Liver (tissue), 9 donors: ENCODE measurements around the gene GULP1. TPM values are rescaled to one million over a fixed set of nuclear protein-coding genes. Genes with fewer than 3 reads are reported as not detected.

ENCODE experiments used
- DNase-seq: peaks from one replicate; pipeline ENCODE4 v3.0.0-alpha.2; 2017; ENCODE audit warnings: low spot score
- H3K27ac ChIP-seq, 2 donors: one replicate each; pipeline ENCODE4 v1.7.0; 2013; ENCODE audit warnings: inconsistent platforms in 2 of 2, low read length in 2 of 2, control low read depth in 1 of 2, low read depth in 1 of 2, mild to moderate bottlenecking in 1 of 2
- H3K27me3 ChIP-seq, 4 donors: one replicate each; pipeline versions ENCODE4 v1.6.1 to v1.7.0; 2013; ENCODE audit warnings: low read length in 3 of 4, inconsistent platforms in 1 of 4, mild to moderate bottlenecking in 1 of 4, moderate library complexity in 1 of 4; ENCODE audit not compliant: control insufficient read depth in 4 of 4, insufficient read depth in 4 of 4
- H3K36me3 ChIP-seq, 4 donors: one replicate each; pipeline versions ENCODE4 v1.6.1 to v1.7.0; 2013; ENCODE audit warnings: low read length in 3 of 4, mild to moderate bottlenecking in 3 of 4, low read depth in 1 of 4, moderate library complexity in 1 of 4; ENCODE audit not compliant: control insufficient read depth in 4 of 4, insufficient read depth in 3 of 4
- H3K4me1 ChIP-seq, 4 donors: one replicate each; pipeline versions ENCODE4 v1.6.1 to v1.7.0; 2013; ENCODE audit warnings: low read length in 3 of 4, mild to moderate bottlenecking in 3 of 4, moderate library complexity in 1 of 4; ENCODE audit not compliant: control insufficient read depth in 4 of 4, insufficient read depth in 4 of 4
- H3K4me3 ChIP-seq, 3 donors: one replicate each; pipeline versions ENCODE4 v1.6.1 to v1.7.0; 2013; ENCODE audit warnings: low read length in 3 of 3, control low read depth in 1 of 3, low read depth in 1 of 3, mild to moderate bottlenecking in 1 of 3
- H3K9ac ChIP-seq, 2 donors: one replicate each; pipeline ENCODE4 v1.7.0; 2013; ENCODE audit warnings: low read length in 2 of 2, mild to moderate bottlenecking in 2 of 2, moderate library complexity in 2 of 2, control low read depth in 1 of 2, low read depth in 1 of 2
- H3K9me3 ChIP-seq, 4 donors: one replicate each; pipeline versions ENCODE4 v1.6.1 to v1.7.0; 2013; ENCODE audit warnings: low read length in 3 of 4; ENCODE audit not compliant: control insufficient read depth in 4 of 4
- CTCF ChIP-seq: fragments of 150-350 bp; IDR thresholded peaks from 2 replicates; pipeline ENCODE4 v1.5.1; 2017; ENCODE audit warnings: improper control_type of control experiment, low read depth, low read length; ENCODE audit not compliant: missing input control
- EGR1 ChIP-seq, 2 donors: IDR thresholded peaks; 2 replicates each; pipeline ENCODE4 v1.6.1; 2016 to 2018; ENCODE audit warnings: antibody characterized with exemption in 2 of 2, low read depth in 2 of 2
- FOXA1 ChIP-seq: IDR thresholded peaks from 2 replicates; pipeline ENCODE4 v1.6.1; 2016; ENCODE audit warnings: antibody characterized with exemption
- FOXA2 ChIP-seq: IDR thresholded peaks from 2 replicates; pipeline ENCODE4 v1.6.1; 2016; ENCODE audit warnings: antibody characterized with exemption
- HNF4A ChIP-seq, 2 donors: conservative IDR thresholded peaks; 2 replicates each; pipeline ENCODE4 v1.6.1; 2016; ENCODE audit warnings: antibody characterized with exemption in 2 of 2, mild to moderate bottlenecking in 2 of 2
- JUND ChIP-seq, 2 donors: IDR thresholded peaks; 2 replicates each; pipeline ENCODE4 v1.6.1; 2016; ENCODE audit warnings: antibody characterized with exemption in 2 of 2
- MAX ChIP-seq: IDR thresholded peaks from 2 replicates; pipeline ENCODE4 v1.6.1; 2016; ENCODE audit warnings: antibody characterized with exemption
- NR2F2 ChIP-seq: IDR thresholded peaks from 2 replicates; pipeline ENCODE4 v1.6.1; 2016; ENCODE audit warnings: antibody characterized with exemption
- RAD21 ChIP-seq, 2 donors: IDR thresholded peaks; 2 replicates each; pipeline ENCODE4 v1.6.1; 2016; ENCODE audit warnings: antibody characterized with exemption in 2 of 2, mild to moderate bottlenecking in 2 of 2
- RXRA ChIP-seq, 2 donors: IDR thresholded peaks; 2 replicates each; pipeline ENCODE4 v1.6.1; 2017 to 2018; ENCODE audit warnings: antibody characterized with exemption in 2 of 2, mild to moderate bottlenecking in 1 of 2
- SP1 ChIP-seq: IDR thresholded peaks from 2 replicates; pipeline ENCODE4 v1.6.1; 2018; ENCODE audit warnings: antibody characterized with exemption, mild to moderate bottlenecking
- TAF1 ChIP-seq: conservative IDR thresholded peaks from 2 replicates; pipeline ENCODE4 v1.6.1; 2016; ENCODE audit warnings: antibody characterized with exemption, mild to moderate bottlenecking
- WGBS: extraction: QIAGEN DNeasy Blood & Tissue Kit; methylation state at CpG from one replicate; pipeline ENCODE4 v1.1.7; 2013; 5-methylcytosine and 5-hydroxymethylcytosine counted together
- polyA plus RNA-seq, 2 donors: library from polyadenylated mRNA; stranded (reverse) in 1 of 2; unstranded in 1 of 2; fragments of 200-250 nt in 1 of 2; fragments of >200 nt in 1 of 2; fragmentation: Nextera tagmentation in 1 of 2; extraction: Ambion mirVana in 1 of 2; gene quantifications; one replicate each; pipeline versions ENCODE4 v1.2.1 to v1.2.3, GENCODE V29; 2013 to 2015
- total RNA-seq, 2 donors: library from RNA; depleted of rRNA; stranded (reverse); fragments of >200 nt; gene quantifications; one replicate each; pipeline ENCODE4 v1.2.3, GENCODE V29; 2014
- TF ChIP-seq, protein P1 (sequence below): IDR thresholded peaks from 2 replicates; pipeline ENCODE4 v1.6.1; 2016; ENCODE audit warnings: antibody characterized with exemption
- TF ChIP-seq, protein P2 (sequence below): IDR thresholded peaks from 2 replicates; pipeline ENCODE4 v1.6.1; 2016; ENCODE audit warnings: antibody characterized with exemption, mild to moderate bottlenecking
- donor health status: healthy.
- donor health status: healthy.
- donor health status: healthy.
- donor health status: healthy.
- donor health status: healthy.

Gene GULP1
- total and polyA plus RNA-seq, 4 donors = 0.53 to 6.9 (median 0.89) TPM

DNA sequence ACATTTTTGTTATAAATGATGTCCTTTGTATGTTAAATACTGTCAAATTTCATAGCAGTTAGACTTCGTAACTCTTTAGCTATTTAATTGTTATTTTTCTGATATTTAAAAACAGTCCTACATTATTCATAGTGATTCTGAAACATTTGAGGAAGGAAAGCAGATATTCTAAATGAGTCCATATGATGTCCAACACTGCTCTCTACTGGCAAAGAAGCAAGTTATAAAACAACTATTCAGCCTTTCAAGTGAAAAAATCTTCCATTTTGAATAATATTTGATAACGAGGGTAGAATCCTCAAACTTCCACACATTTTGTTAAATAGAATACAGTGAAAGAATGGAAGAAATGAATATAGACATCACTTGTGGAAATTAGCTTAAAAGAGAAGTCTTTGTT is 220.8 kb downstream of the GULP1 start:
- Histone ChIP-seq H3K27ac (no peak overlapping the region), H3K4me1 (peaks cover 0 to 9% (median 3%) of the 10 kb centered on the region in 4 donors), H3K27me3 (peaks cover 0 to 1% (median 0%) of the 10 kb centered on the region in 4 donors), H3K9me3 (no peaks in the 10 kb centered on the region), H3K9ac (no peak overlapping the region), H3K36me3 (no peaks in the 10 kb centered on the region), H3K4me3 (no peak overlapping the region)
- WGBS = 8% methylated on average over 2 of the region's 2 CpGs
- no peak for DNase-seq
- TF ChIP-seq CTCF = peak; percentile 31
- no peak for TF ChIP-seq TAF1
- no peak for TF ChIP-seq SP1
- no peak for TF ChIP-seq FOXA2
- TF ChIP-seq RAD21 (IDR thresholded peaks at IDR 0.05) = peak; percentile 79 to 81
- no peak for TF ChIP-seq MAX

GRCh38 chr2:188515918-188516317 is 224.2 kb downstream of the GULP1 start:
- Histone ChIP-seq H3K9ac (no peak overlapping the region), H3K27me3 (peaks cover 0 to 2% (median 0%) of the 10 kb centered on the region in 4 donors), H3K9me3 (no peaks in the 10 kb centered on the region), H3K27ac (no peak overlapping the region), H3K36me3 (peaks cover 0 to 2% (median 0%) of the 10 kb centered on the region in 4 donors), H3K4me1 (no peaks in the 10 kb centered on the region), H3K4me3 (no peak overlapping the region)
- DNase-seq = no peak
- TF ChIP-seq, protein P1, sequence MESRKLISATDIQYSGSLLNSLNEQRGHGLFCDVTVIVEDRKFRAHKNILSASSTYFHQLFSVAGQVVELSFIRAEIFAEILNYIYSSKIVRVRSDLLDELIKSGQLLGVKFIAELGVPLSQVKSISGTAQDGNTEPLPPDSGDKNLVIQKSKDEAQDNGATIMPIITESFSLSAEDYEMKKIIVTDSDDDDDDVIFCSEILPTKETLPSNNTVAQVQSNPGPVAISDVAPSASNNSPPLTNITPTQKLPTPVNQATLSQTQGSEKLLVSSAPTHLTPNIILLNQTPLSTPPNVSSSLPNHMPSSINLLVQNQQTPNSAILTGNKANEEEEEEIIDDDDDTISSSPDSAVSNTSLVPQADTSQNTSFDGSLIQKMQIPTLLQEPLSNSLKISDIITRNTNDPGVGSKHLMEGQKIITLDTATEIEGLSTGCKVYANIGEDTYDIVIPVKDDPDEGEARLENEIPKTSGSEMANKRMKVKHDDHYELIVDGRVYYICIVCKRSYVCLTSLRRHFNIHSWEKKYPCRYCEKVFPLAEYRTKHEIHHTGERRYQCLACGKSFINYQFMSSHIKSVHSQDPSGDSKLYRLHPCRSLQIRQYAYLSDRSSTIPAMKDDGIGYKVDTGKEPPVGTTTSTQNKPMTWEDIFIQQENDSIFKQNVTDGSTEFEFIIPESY = no peak
- TF ChIP-seq JUND (IDR thresholded peaks at IDR 0.05) = no peak
- no peak for TF ChIP-seq CTCF
- TF ChIP-seq, protein P2, sequence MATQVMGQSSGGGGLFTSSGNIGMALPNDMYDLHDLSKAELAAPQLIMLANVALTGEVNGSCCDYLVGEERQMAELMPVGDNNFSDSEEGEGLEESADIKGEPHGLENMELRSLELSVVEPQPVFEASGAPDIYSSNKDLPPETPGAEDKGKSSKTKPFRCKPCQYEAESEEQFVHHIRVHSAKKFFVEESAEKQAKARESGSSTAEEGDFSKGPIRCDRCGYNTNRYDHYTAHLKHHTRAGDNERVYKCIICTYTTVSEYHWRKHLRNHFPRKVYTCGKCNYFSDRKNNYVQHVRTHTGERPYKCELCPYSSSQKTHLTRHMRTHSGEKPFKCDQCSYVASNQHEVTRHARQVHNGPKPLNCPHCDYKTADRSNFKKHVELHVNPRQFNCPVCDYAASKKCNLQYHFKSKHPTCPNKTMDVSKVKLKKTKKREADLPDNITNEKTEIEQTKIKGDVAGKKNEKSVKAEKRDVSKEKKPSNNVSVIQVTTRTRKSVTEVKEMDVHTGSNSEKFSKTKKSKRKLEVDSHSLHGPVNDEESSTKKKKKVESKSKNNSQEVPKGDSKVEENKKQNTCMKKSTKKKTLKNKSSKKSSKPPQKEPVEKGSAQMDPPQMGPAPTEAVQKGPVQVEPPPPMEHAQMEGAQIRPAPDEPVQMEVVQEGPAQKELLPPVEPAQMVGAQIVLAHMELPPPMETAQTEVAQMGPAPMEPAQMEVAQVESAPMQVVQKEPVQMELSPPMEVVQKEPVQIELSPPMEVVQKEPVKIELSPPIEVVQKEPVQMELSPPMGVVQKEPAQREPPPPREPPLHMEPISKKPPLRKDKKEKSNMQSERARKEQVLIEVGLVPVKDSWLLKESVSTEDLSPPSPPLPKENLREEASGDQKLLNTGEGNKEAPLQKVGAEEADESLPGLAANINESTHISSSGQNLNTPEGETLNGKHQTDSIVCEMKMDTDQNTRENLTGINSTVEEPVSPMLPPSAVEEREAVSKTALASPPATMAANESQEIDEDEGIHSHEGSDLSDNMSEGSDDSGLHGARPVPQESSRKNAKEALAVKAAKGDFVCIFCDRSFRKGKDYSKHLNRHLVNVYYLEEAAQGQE = no peak
- no peak for TF ChIP-seq NR2F2
- TF ChIP-seq FOXA1 = no peak
- no peak for TF ChIP-seq RAD21 (IDR thresholded peaks at IDR 0.05)
- TF ChIP-seq HNF4A (conservative IDR thresholded peaks at IDR 0.05) = no peak
- no peak for TF ChIP-seq EGR1 (IDR thresholded peaks at IDR 0.05; ENCODE audit: low read depth in 2 of 2)
- TF ChIP-seq TAF1 = no peak
- no peak for TF ChIP-seq SP1
- no peak for TF ChIP-seq RXRA (IDR thresholded peaks at IDR 0.05)
- WGBS = 76% methylated on average over 1 of the region's 1 CpG
